NCI-H1417 treated with DMSO at 0.1 percent for 48 hours (cell line): Measurements from ENCODE around the gene MYH11.

Experiments used
- DNase-seq: peaks from one replicate; lab custom pipeline; 2025; lab: John Stamatoyannopoulos, UW

MYH11 gene

GRCh38 chr16:15777533-15778203 is 79.2 kb downstream of the MYH11 start:
- DNase-seq: no peak

GRCh38 chr16:15776572-15776971 is 80.3 kb downstream of the MYH11 start:
- DNase-seq: no peak

- no peak for DNase-seq
These were observed 81.0 kb downstream of the MYH11 start for GRCh38 chr16:15775663-15776304.

- no peak for DNase-seq
These were observed 81.6 kb downstream of the MYH11 start for GRCh38 chr16:15775209-15775608.

- DNase-seq: no peak
These were observed 82.9 kb downstream of the MYH11 start for GRCh38 chr16:15773968-15774367.

- DNase-seq: no peak
These were observed 84.1 kb downstream of the MYH11 start for GRCh38 chr16:15772579-15773293.

GRCh38 chr16:15771694-15772093 is 85.1 kb downstream of the MYH11 start:
- no peak for DNase-seq

GRCh38 chr16:15770512-15770911 is 86.3 kb downstream of the MYH11 start:
- no peak for DNase-seq

- no peak for DNase-seq
These were observed 86.7 kb downstream of the MYH11 start for GRCh38 chr16:15770107-15770506.

- DNase-seq: no peak
These were observed 87.6 kb downstream of the MYH11 start for GRCh38 chr16:15769239-15769638.

GRCh38 chr16:15768201-15768600 is 88.6 kb downstream of the MYH11 start:
- DNase-seq: no peak

GRCh38 chr16:15766918-15767317 is 89.9 kb downstream of the MYH11 start:
- DNase-seq: no peak

GRCh38 chr16:15765880-15766279 is 90.9 kb downstream of the MYH11 start:
- DNase-seq: no peak

- no peak for DNase-seq
These were observed 91.7 kb downstream of the MYH11 start for GRCh38 chr16:15765116-15765515.

GRCh38 chr16:15764112-15764511 is 92.7 kb downstream of the MYH11 start:
- no peak for DNase-seq

GRCh38 chr16:15760129-15760528 is 96.7 kb downstream of the MYH11 start:
- DNase-seq: no peak

- DNase-seq: no peak
These were observed 97.8 kb downstream of the MYH11 start for GRCh38 chr16:15759070-15759469.

- no peak for DNase-seq
These were observed 99.1 kb downstream of the MYH11 start for GRCh38 chr16:15757630-15758251.

- DNase-seq: no peak
These were observed 99.8 kb downstream of the MYH11 start for GRCh38 chr16:15757077-15757386.

GRCh38 chr16:15754821-15755534 is 101.8 kb downstream of the MYH11 start:
- no peak for DNase-seq

GRCh38 chr16:15752717-15753488 is 103.9 kb downstream of the MYH11 start:
- DNase-seq: no peak

- DNase-seq: no peak
These were observed 104.9 kb downstream of the MYH11 start for GRCh38 chr16:15751940-15752339.
